ENCODE results near the gene ANKH. TPM values are rescaled to one million over a fixed set of nuclear protein-coding genes. Genes with fewer than 3 reads are reported as not detected.

Gene ANKH
- total RNA-seq, 1 experiment from 2014 or later = 4.7 TPM

DNA sequence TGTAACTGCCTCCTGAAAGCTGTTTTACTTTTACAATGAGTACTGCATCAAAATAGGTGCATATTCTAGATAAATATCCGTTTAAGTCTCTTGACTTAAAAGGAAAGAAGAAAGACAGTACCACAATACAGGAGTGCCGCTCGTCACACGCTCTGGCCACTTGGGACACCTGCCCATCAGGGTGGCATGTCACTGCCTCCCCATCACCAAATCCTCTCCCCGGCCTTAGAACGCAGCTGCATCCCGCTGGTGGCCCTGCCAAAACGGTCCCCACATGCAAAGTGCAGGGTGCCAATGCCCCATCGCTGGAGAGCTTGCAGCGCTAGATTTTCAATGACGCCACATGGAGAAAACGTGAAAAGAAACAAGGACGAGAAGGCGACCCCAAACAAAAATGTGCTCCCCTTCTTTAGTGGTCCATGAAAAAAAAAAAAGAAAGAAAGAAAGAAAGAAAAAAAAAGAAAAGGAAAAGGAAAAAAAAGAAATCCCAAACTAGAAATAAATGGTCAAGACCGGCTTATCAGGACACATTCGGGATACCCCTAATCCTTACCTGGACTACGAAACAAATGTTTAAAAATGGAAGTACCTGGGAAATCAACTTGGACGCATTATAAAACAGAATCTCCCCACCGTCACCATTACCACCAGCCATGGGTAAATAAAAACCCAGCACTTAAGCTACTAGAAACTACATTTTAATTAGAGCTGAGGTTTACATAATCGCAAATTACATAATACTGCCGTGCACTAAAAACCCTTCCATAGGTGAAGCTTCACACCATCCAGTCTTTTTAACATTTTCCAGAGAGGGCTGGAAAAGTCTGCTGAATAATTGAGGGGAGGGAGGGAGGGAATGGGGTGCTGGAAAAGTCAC lies 1.0 kb downstream of the ANKH start:
- intact Hi-C loops (cut with micrococcal nuclease; ENCODE audit: unreplicated experiment) = loop anchor here (1.0 to 5.0 kb wide), 3 partner anchors 132 to 144 kb away; no protein-coding TSS in a partner anchor
- no peak for TF ChIP-seq CTCF (IDR thresholded peaks at IDR 0.05; ENCODE audit: insufficient read depth in 1 of 2, low read depth in 1 of 2, low read length in 1 of 2, severe bottlenecking in 1 of 2, unreplicated experiment in 1 of 2)
- Histone ChIP-seq H3K36me3 (ENCODE audit: control insufficient read depth, insufficient read depth, low read length) (no peaks in the 10 kb centered on the region), H3K4me1 (no peaks in the 10 kb centered on the region), H3K27me3 (replicated peaks; ENCODE audit: control insufficient read depth, insufficient read depth, low read length) (peaks cover 2% of the 10 kb centered on the region), H3K9me3 (no peaks in the 10 kb centered on the region), H3K4me3 (ENCODE audit: low read depth, low read length) (peak overlapping the region; percentile 50)
- peaks cover 6% of the 10 kb centered on the region for H3K36me3 Mint-ChIP-seq (ENCODE audit: insufficient read depth, unreplicated experiment)
- H3K9me3 Mint-ChIP-seq (ENCODE audit: unreplicated experiment) = no peaks in the 10 kb centered on the region
- TSS peak; percentile 34 for BruUV-seq (replicated peaks)
- DNase-seq = peak in 1 of 2 experiments; percentile 12
- peaks cover 13% of the 10 kb centered on the region for H3K4me1 Mint-ChIP-seq (ENCODE audit: low read depth, unreplicated experiment)
- ChIA-PET POLR2A (interaction anchor here (0.7 kb wide), 1 partner anchor 293 kb away, joined by 5 read pairs; no protein-coding TSS in a partner anchor), CTCF (interaction anchor here (0.8 to 0.9 kb wide), 2 partner anchors 13 to 1875 kb away, joined by 3 read pairs; no protein-coding TSS in a partner anchor)
- no peak overlapping the region for H3K27ac Mint-ChIP-seq (ENCODE audit: unreplicated experiment)
- H3K27me3 Mint-ChIP-seq (ENCODE audit: insufficient read depth, unreplicated experiment) = peaks cover 17% of the 10 kb centered on the region
- peak overlapping the region; percentile 70 for H3K4me3 Mint-ChIP-seq (ENCODE audit: unreplicated experiment)

DNA sequence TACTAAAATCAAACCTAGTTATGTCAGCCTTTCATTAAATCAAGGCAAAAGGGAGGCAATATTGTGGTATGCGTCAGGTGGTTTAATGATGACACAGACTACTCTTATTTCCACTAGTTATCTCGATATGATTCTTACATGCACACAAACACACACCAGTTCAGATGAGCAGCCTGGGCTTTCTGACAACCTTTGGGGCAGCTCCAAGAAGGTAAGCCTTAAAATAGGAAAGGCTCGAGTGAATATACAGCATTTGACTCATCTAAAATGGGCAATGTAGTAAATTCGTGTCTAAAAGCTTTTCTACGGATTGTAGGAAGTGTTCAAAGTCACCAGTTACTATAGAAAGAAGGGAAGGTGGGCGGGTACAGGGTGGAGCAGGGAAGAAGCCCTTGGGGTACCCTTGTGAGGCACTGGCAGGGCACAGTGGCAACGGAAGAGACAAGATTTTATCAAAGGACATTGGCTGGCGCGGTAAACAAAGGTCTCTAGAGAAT lies 1.9 kb downstream of the ANKH start:
- ChIA-PET POLR2A (no interaction called here), CTCF (no interaction called here)
- H3K4me1 ChIP-seq = no peaks in the 10 kb centered on the region
- H3K4me1 Mint-ChIP-seq (ENCODE audit: low read depth, unreplicated experiment) = peaks cover 13% of the 10 kb centered on the region
- H3K4me3 Mint-ChIP-seq (ENCODE audit: unreplicated experiment) = peak overlapping the region; percentile 70
- H3K4me3 ChIP-seq (ENCODE audit: low read depth, low read length) = no peak overlapping the region
- no peaks in the 10 kb centered on the region for H3K36me3 ChIP-seq (ENCODE audit: control insufficient read depth, insufficient read depth, low read length)
- peaks cover 17% of the 10 kb centered on the region for H3K27me3 Mint-ChIP-seq (ENCODE audit: insufficient read depth, unreplicated experiment)
- H3K27ac Mint-ChIP-seq (ENCODE audit: unreplicated experiment) = no peak overlapping the region
- TF ChIP-seq CTCF (IDR thresholded peaks at IDR 0.05; ENCODE audit: insufficient read depth in 1 of 2, low read depth in 1 of 2, low read length in 1 of 2, severe bottlenecking in 1 of 2, unreplicated experiment in 1 of 2) = no peak
- no TSS peak for BruUV-seq (replicated peaks)
- H3K9me3 Mint-ChIP-seq (ENCODE audit: unreplicated experiment) = no peaks in the 10 kb centered on the region
- peaks cover 6% of the 10 kb centered on the region for H3K36me3 Mint-ChIP-seq (ENCODE audit: insufficient read depth, unreplicated experiment)
- DNase-seq = no peak
- intact Hi-C loops (cut with micrococcal nuclease; ENCODE audit: unreplicated experiment) = loop anchor here (1.0 to 5.0 kb wide), 2 partner anchors 133 to 145 kb away; no protein-coding TSS in a partner anchor
- H3K9me3 ChIP-seq = no peaks in the 10 kb centered on the region
- peaks cover 2% of the 10 kb centered on the region for H3K27me3 ChIP-seq (replicated peaks; ENCODE audit: control insufficient read depth, insufficient read depth, low read length)

DNA sequence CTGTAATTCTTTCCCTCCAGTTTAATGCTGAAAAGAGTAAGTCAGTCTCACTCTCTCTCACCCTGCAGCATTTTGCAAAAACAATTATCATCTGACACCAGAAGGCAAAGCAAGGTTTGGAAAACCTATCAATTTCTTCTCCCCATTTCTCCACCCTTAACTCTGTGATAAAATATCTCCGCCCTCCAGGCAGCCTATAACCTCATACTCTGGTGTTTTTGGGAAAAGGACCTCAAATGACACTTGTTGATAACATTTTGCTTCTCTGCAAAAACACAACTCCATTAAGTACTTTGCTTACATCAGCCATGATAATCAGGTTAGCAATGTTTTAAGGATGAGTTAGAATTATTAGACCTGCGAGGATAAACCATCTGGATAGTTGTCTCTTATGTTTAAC lies 2.3 kb downstream of the ANKH start:
- Histone ChIP-seq H3K4me3 (ENCODE audit: low read depth, low read length) (no peak overlapping the region), H3K36me3 (ENCODE audit: control insufficient read depth, insufficient read depth, low read length) (no peaks in the 10 kb centered on the region), H3K27me3 (replicated peaks; ENCODE audit: control insufficient read depth, insufficient read depth, low read length) (peaks cover 2% of the 10 kb centered on the region), H3K4me1 (no peaks in the 10 kb centered on the region), H3K9me3 (no peaks in the 10 kb centered on the region)
- H3K9me3 Mint-ChIP-seq (ENCODE audit: unreplicated experiment) = no peaks in the 10 kb centered on the region
- DNase-seq = no peak
- BruUV-seq (replicated peaks) = no TSS peak
- peaks cover 6% of the 10 kb centered on the region for H3K36me3 Mint-ChIP-seq (ENCODE audit: insufficient read depth, unreplicated experiment)
- TF ChIP-seq CTCF (IDR thresholded peaks at IDR 0.05; ENCODE audit: insufficient read depth in 1 of 2, low read depth in 1 of 2, low read length in 1 of 2, severe bottlenecking in 1 of 2, unreplicated experiment in 1 of 2) = no peak
- H3K4me3 Mint-ChIP-seq (ENCODE audit: unreplicated experiment) = no peak overlapping the region
- ChIA-PET POLR2A (no interaction called here), CTCF (no interaction called here)
- peaks cover 13% of the 10 kb centered on the region for H3K27me3 Mint-ChIP-seq (ENCODE audit: insufficient read depth, unreplicated experiment)
- H3K27ac Mint-ChIP-seq (ENCODE audit: unreplicated experiment) = no peak overlapping the region
- peaks cover 13% of the 10 kb centered on the region for H3K4me1 Mint-ChIP-seq (ENCODE audit: low read depth, unreplicated experiment)
- intact Hi-C loops (cut with micrococcal nuclease; ENCODE audit: unreplicated experiment) = no loop called here

Measured in Caco-2 (cell line).